Neural crest cell (in vitro differentiated cells): Measurements from ENCODE around the gene UVRAG. TPM values are rescaled to one million over a fixed set of nuclear protein-coding genes. Genes with fewer than 3 reads are reported as not detected.

Experiments used
- DNase-seq: peaks from one replicate; pipeline ENCODE4 v3.0.0; 2021; ENCODE audit warnings: low read depth, mixed read lengths, low spot score
- H3K27ac Mint-ChIP-seq: one replicate; pipeline ENCODE4 v1.8.0; 2021; ENCODE audit warnings: mild to moderate bottlenecking, mixed read lengths; ENCODE audit not compliant: unreplicated experiment
- H3K27me3 Mint-ChIP-seq: 2 replicates; pipeline ENCODE4 v1.8.0; 2021; ENCODE audit warnings: low read depth, mild to moderate bottlenecking, mixed read lengths
- H3K36me3 Mint-ChIP-seq: 2 replicates; pipeline ENCODE4 v1.8.0; 2021; ENCODE audit warnings: low read depth, mild to moderate bottlenecking, mixed read lengths
- H3K4me1 Mint-ChIP-seq: 2 replicates; pipeline ENCODE4 v1.8.0; 2021; ENCODE audit warnings: mixed read lengths
- H3K4me3 Mint-ChIP-seq: one replicate; pipeline ENCODE4 v1.8.0; 2021; ENCODE audit warnings: mild to moderate bottlenecking, mixed read lengths
- H3K9me3 Mint-ChIP-seq: 2 replicates; pipeline ENCODE4 v1.8.0; 2021; ENCODE audit warnings: mixed read lengths
- total RNA-seq: library from RNA; stranded (reverse); gene quantifications from 2 replicates; pipeline ENCODE4 v1.2.1, GENCODE V29; 2021
- TF ChIP-seq, protein P1 (sequence below): fragments of 200-600 bp; sonication (generic); conservative IDR thresholded peaks from 2 replicates; pipeline ENCODE4 v1.5.0; 2021; ENCODE audit warnings: antibody characterized with exemption, mild to moderate bottlenecking

Gene UVRAG
- total RNA-seq, 1 donor from 2014 or later = 29.0 TPM

DNA sequence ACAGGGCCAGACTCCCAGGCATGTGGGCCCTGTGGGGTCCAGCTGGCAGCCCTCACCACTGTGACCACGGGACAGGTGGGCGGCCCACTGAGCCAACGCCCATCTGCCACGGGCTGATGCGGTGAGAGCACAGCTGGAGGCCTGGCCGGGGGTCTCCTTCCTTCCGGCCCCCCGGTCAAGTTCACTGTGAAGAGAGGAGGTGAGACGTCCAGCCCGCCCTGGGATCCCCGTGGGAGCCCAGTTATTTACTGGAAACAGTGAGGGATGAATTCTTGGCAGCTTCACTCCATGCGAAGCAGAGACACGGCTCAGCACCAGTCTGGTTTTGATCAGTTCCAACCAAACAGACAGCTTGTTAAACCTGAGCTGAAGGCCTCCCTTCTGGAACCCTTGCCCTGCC, 352.6 kb downstream of the UVRAG start:
- H3K27me3 Mint-ChIP-seq = no peaks in the 10 kb centered on the region
- TF ChIP-seq, protein P1, sequence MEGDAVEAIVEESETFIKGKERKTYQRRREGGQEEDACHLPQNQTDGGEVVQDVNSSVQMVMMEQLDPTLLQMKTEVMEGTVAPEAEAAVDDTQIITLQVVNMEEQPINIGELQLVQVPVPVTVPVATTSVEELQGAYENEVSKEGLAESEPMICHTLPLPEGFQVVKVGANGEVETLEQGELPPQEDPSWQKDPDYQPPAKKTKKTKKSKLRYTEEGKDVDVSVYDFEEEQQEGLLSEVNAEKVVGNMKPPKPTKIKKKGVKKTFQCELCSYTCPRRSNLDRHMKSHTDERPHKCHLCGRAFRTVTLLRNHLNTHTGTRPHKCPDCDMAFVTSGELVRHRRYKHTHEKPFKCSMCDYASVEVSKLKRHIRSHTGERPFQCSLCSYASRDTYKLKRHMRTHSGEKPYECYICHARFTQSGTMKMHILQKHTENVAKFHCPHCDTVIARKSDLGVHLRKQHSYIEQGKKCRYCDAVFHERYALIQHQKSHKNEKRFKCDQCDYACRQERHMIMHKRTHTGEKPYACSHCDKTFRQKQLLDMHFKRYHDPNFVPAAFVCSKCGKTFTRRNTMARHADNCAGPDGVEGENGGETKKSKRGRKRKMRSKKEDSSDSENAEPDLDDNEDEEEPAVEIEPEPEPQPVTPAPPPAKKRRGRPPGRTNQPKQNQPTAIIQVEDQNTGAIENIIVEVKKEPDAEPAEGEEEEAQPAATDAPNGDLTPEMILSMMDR = no peak
- no peak overlapping the region for H3K4me3 Mint-ChIP-seq
- H3K36me3 Mint-ChIP-seq = no peaks in the 10 kb centered on the region
- no peaks in the 10 kb centered on the region for H3K4me1 Mint-ChIP-seq
- no peak for DNase-seq
- no peaks in the 10 kb centered on the region for H3K9me3 Mint-ChIP-seq
- H3K27ac Mint-ChIP-seq = no peak overlapping the region

DNA sequence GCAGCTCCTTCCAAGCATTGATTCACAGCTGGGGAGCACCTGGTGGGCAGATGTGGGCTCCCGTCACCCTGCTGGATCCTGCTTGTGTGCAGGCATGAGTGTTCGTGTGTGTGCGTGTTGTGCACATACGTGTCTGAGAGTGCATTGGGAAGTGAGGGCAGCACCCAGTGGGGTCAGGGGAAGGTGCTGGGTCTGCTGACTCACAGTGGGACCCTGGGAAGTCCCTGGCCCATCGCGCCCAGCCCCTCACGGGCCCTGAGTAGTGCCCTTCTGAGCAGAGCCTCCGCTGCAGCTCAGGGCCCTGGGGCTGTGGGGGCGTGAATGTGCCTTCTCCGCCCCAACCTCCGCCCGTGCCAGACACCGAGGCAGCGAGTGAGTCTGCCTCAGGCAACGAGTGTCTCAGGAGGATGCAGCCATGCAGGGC, 354.5 kb downstream of the UVRAG start:
- H3K27me3 Mint-ChIP-seq = no peaks in the 10 kb centered on the region
- H3K27ac Mint-ChIP-seq = no peak overlapping the region
- no peak overlapping the region for H3K4me3 Mint-ChIP-seq
- DNase-seq = no peak
- TF ChIP-seq, protein P1 = no peak
- no peaks in the 10 kb centered on the region for H3K4me1 Mint-ChIP-seq
- no peaks in the 10 kb centered on the region for H3K9me3 Mint-ChIP-seq
- no peaks in the 10 kb centered on the region for H3K36me3 Mint-ChIP-seq

DNA sequence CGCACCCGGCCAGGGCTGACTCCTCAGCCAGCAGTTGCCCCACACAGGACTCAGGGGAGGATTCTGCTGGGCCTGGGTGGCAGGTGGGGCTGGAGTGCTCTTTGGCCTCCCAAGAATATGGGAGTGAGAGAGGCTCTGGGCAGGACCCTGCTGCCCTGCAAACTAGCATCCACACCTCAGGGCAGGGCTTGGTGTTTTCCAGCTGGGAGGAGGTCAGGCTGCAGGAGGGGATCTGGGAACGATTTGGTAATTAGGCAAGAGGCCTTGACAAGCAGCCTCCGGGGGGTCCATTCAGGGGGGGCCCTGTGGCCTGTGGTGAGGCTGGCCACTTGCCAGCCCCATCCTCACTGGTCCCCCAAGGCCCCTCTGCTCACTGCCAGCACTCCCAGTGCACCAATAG, 355.5 kb downstream of the UVRAG start:
- Mint-ChIP-seq H3K9me3 (no peaks in the 10 kb centered on the region), H3K4me1 (no peaks in the 10 kb centered on the region), H3K27me3 (no peaks in the 10 kb centered on the region), H3K36me3 (no peaks in the 10 kb centered on the region), H3K4me3 (no peak overlapping the region), H3K27ac (no peak overlapping the region)
- TF ChIP-seq, protein P1 = no peak
- no peak for DNase-seq

DNA sequence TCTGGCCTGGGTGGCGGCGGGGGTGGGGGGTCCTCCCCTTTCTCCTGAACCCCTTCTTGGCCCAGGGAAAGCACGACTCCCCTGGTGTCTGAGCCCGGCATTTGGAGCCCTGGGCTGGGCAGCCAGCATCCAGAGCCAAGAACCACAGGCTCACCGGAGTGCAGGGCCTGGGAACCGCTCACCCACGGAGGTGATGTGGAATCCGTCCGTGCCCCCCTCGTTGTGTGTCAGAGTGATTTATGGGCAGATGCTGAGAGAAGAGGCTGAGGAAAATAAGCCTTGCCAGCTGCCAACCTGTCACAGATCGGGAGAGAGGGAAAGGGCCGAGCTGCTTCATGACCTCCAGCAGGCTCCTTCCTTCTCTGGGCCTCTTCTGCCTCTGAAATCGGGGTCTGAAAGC, 357.6 kb downstream of the UVRAG start:
- H3K27ac Mint-ChIP-seq = no peak overlapping the region
- no peak for DNase-seq
- TF ChIP-seq, protein P1 = no peak
- no peaks in the 10 kb centered on the region for H3K4me1 Mint-ChIP-seq
- H3K9me3 Mint-ChIP-seq = no peaks in the 10 kb centered on the region
- H3K36me3 Mint-ChIP-seq = no peaks in the 10 kb centered on the region
- no peaks in the 10 kb centered on the region for H3K27me3 Mint-ChIP-seq
- no peak overlapping the region for H3K4me3 Mint-ChIP-seq

DNA sequence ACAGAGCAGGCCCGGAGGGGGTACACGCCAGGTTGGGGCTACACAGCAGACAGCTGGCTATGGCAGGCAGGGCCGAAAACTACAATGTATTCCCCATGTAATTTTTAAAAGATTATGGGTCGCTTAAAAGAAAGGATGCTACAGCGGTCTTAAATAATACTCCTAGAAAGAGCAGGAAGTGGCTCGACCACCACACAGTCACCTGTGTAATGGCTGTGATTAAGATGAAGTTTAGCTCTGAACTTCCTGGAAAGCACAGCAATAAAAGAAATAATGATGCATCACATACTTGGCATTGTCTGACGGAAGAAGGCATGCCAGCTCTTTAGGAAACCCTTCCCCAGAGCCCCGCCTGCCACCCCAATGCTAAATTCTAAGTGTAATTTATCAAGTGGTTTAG, 358.7 kb downstream of the UVRAG start:
- no peak overlapping the region for H3K27ac Mint-ChIP-seq
- H3K4me1 Mint-ChIP-seq = no peaks in the 10 kb centered on the region
- H3K27me3 Mint-ChIP-seq = no peaks in the 10 kb centered on the region
- TF ChIP-seq, protein P1 = no peak
- no peak overlapping the region for H3K4me3 Mint-ChIP-seq
- no peaks in the 10 kb centered on the region for H3K36me3 Mint-ChIP-seq
- no peaks in the 10 kb centered on the region for H3K9me3 Mint-ChIP-seq
- DNase-seq = no peak

DNA sequence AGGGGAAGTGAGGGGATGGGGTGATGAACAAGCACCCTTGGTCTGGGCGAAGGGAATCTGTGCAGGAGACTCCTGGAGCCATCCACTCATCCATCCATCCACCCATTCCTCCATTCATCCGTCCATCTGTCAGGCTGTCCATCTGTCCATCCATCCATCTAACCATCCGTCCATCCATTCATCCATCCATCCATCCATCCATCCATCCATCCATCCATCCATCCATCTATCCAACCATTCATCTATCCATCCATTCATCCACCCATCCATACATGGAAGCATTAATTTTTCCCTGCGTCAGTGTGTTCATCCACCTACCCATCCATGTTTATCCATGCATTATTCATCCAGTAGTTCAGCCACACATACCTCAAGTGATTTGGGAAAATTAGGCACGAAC, 359.3 kb downstream of the UVRAG start:
- Mint-ChIP-seq H3K4me1 (no peaks in the 10 kb centered on the region), H3K36me3 (no peaks in the 10 kb centered on the region), H3K27me3 (no peaks in the 10 kb centered on the region), H3K9me3 (no peaks in the 10 kb centered on the region), H3K27ac (no peak overlapping the region), H3K4me3 (no peak overlapping the region)
- TF ChIP-seq, protein P1 = no peak
- DNase-seq = no peak
